IPS-NIHi7 (cell line): ENCODE results near the gene RND3.

Experiments used
- DNase-seq: peaks from one replicate; pipeline ENCODE4 v3.0.0; 2012; ENCODE audit warnings: mixed read lengths; ENCODE audit errors: extremely low spot score

The RND3 gene

GRCh38 chr2:150476286-150476685, 11.2 kb downstream of the RND3 start:
- DNase-seq, result no peak

GRCh38 chr2:150475479-150476250, 11.8 kb downstream of the RND3 start:
- no peak for DNase-seq

- no peak for DNase-seq
Observed at GRCh38 chr2:150474326-150475074, 13.0 kb downstream of the RND3 start.

GRCh38 chr2:150473767-150474166, 13.7 kb downstream of the RND3 start:
- no peak for DNase-seq

GRCh38 chr2:150472511-150472899, 15.0 kb downstream of the RND3 start:
- DNase-seq, result no peak

GRCh38 chr2:150471813-150472510, 15.5 kb downstream of the RND3 start:
- DNase-seq, result no peak

- no peak for DNase-seq
Observed at GRCh38 chr2:150470435-150470834, 17.0 kb downstream of the RND3 start.

- no peak for DNase-seq
Observed at GRCh38 chr2:150469706-150470274, 17.7 kb downstream of the RND3 start.

GRCh38 chr2:150468350-150468960, 19.0 kb downstream of the RND3 start:
- DNase-seq, result no peak

GRCh38 chr2:150467621-150467963, 19.9 kb downstream of the RND3 start:
- no peak for DNase-seq

GRCh38 chr2:150466741-150467620, 20.5 kb downstream of the RND3 start:
- no peak for DNase-seq

GRCh38 chr2:150465703-150466569, 21.5 kb downstream of the RND3 start:
- DNase-seq, result no peak

- no peak for DNase-seq
Observed at GRCh38 chr2:150464986-150465385, 22.5 kb downstream of the RND3 start.

GRCh38 chr2:150464270-150464669, 23.2 kb downstream of the RND3 start:
- DNase-seq, result no peak

- DNase-seq, result no peak
Observed at GRCh38 chr2:150462770-150463169, 24.7 kb downstream of the RND3 start.

GRCh38 chr2:150459281-150459680, 28.2 kb downstream of the RND3 start:
- DNase-seq, result no peak

- DNase-seq, result no peak
Observed at GRCh38 chr2:150450765-150451164, 36.7 kb downstream of the RND3 start.

- no peak for DNase-seq
Observed at GRCh38 chr2:150449856-150450255, 37.6 kb downstream of the RND3 start.

- DNase-seq, result no peak
Observed at GRCh38 chr2:150445398-150445797, 42.1 kb downstream of the RND3 start.

GRCh38 chr2:150442484-150442883, 45.0 kb downstream of the RND3 start:
- no peak for DNase-seq
